PC-9 (cell line): ENCODE data around the gene KMT2A.

Source experiments
- CTCF ChIP-seq: fragments of 200-600 bp; sonication (generic); conservative IDR thresholded peaks from 2 replicates; pipeline ENCODE4 v1.6.1; 2017; ENCODE audit warnings: mixed run types, antibody characterized with exemption, mild to moderate bottlenecking, moderate library complexity
- EZH2 ChIP-seq: fragments of 200-600 bp; sonication (generic); IDR thresholded peaks from 2 replicates; pipeline ENCODE4 v1.8.0; 2017; ENCODE audit warnings: antibody characterized with exemption, low read depth

- no peak for TF ChIP-seq CTCF
- TF ChIP-seq EZH2, result no peak
These were observed 24.8 kb upstream of the KMT2A start for GRCh38 chr11:118411530-118411929.
